Astrocyte (in vitro differentiated cells and primary cell): ENCODE measurements around the gene MOCS2. TPM values are rescaled to one million over a fixed set of nuclear protein-coding genes. Genes with fewer than 3 reads are reported as not detected.

Experiments used
- DNase-seq: peaks from one replicate; pipeline ENCODE4 v3.0.0-alpha.2; 2010; ENCODE audit warnings: low read depth
- FAIRE-seq: peaks from 2 replicates; lab custom pipeline; 2011; peaks lifted over from hg19 to GRCh38; lab: Jason Lieb, UNC
- H2AFZ ChIP-seq: 2 replicates; pipeline ENCODE4 v1.6.0; 2012; ENCODE audit warnings: low read depth, low read length, inconsistent platforms
- H3K27ac ChIP-seq: 2 replicates; pipeline ENCODE4 v1.5.1; 2011; ENCODE audit warnings: low read depth, low read length, inconsistent platforms
- H3K27me3 ChIP-seq: 2 replicates; pipeline ENCODE4 v1.6.0; 2011; ENCODE audit warnings: low read length, inconsistent platforms; ENCODE audit not compliant: insufficient read depth
- H3K36me3 ChIP-seq: 2 replicates; pipeline ENCODE4 v1.5.1; 2011; ENCODE audit warnings: low read length, inconsistent platforms; ENCODE audit not compliant: insufficient read depth
- H3K4me1 ChIP-seq: 2 replicates; pipeline ENCODE4 v1.5.1; 2011; ENCODE audit warnings: low read length, inconsistent platforms; ENCODE audit not compliant: insufficient read depth
- H3K4me2 ChIP-seq: 2 replicates; pipeline ENCODE4 v1.6.0; 2012; ENCODE audit warnings: low read length, inconsistent platforms
- H3K4me3 ChIP-seq: 2 replicates; pipeline ENCODE4 v1.5.1; 2011; ENCODE audit warnings: low read depth, mild to moderate bottlenecking, low read length, inconsistent platforms; ENCODE audit not compliant: insufficient read depth
- H3K79me2 ChIP-seq: 2 replicates; pipeline ENCODE4 v1.6.0; 2012; ENCODE audit warnings: mild to moderate bottlenecking, low read length, inconsistent platforms; ENCODE audit not compliant: insufficient read depth
- H3K9ac ChIP-seq: 2 replicates; pipeline ENCODE4 v1.6.0; 2012; ENCODE audit warnings: mild to moderate bottlenecking, low read length, inconsistent platforms
- H3K9me3 ChIP-seq: 2 replicates; pipeline ENCODE4 v1.5.1; 2012; ENCODE audit warnings: low read depth, mild to moderate bottlenecking, low read length, inconsistent platforms; ENCODE audit not compliant: insufficient read depth
- H4K20me1 ChIP-seq: 2 replicates; pipeline ENCODE4 v1.6.0; 2012; ENCODE audit warnings: low read length, inconsistent platforms; ENCODE audit not compliant: insufficient read depth
- H3K27ac Mint-ChIP-seq: one replicate; pipeline ENCODE4 v1.8.0; 2021; ENCODE audit warnings: mild to moderate bottlenecking, mixed read lengths; ENCODE audit not compliant: unreplicated experiment
- H3K27me3 Mint-ChIP-seq: one replicate; pipeline ENCODE4 v1.8.0; 2021; ENCODE audit warnings: low read depth, mixed read lengths; ENCODE audit not compliant: unreplicated experiment
- H3K36me3 Mint-ChIP-seq: one replicate; pipeline ENCODE4 v1.8.0; 2021; ENCODE audit warnings: low read depth, mixed read lengths; ENCODE audit not compliant: unreplicated experiment
- H3K4me1 Mint-ChIP-seq: one replicate; pipeline ENCODE4 v1.8.0; 2021; ENCODE audit warnings: low read depth, mixed read lengths; ENCODE audit not compliant: unreplicated experiment
- H3K4me3 Mint-ChIP-seq: one replicate; pipeline ENCODE4 v1.8.0; 2021; ENCODE audit warnings: mild to moderate bottlenecking, moderate library complexity, mixed read lengths; ENCODE audit not compliant: unreplicated experiment
- H3K9me3 Mint-ChIP-seq: one replicate; pipeline ENCODE4 v1.8.0; 2021; ENCODE audit warnings: mild to moderate bottlenecking, mixed read lengths; ENCODE audit not compliant: unreplicated experiment
- CTCF ChIP-seq: IDR thresholded peaks from 2 replicates; pipeline ENCODE4 v1.5.1; 2011; ENCODE audit warnings: low read depth, mild to moderate bottlenecking, inconsistent platforms, low read length, moderate library complexity; ENCODE audit not compliant: insufficient read depth
- EZH2 ChIP-seq: IDR thresholded peaks from 2 replicates; pipeline ENCODE4 v1.6.1; 2012; ENCODE audit warnings: mild to moderate bottlenecking, low read length, inconsistent platforms; ENCODE audit not compliant: insufficient read depth
- total RNA-seq: library from RNA; stranded (reverse); gene quantifications from 2 replicates; pipeline ENCODE4 v1.2.1, GENCODE V29; 2021

Gene MOCS2
- total RNA-seq, 1 donor from 2014 or later, result 42.7 TPM

DNA sequence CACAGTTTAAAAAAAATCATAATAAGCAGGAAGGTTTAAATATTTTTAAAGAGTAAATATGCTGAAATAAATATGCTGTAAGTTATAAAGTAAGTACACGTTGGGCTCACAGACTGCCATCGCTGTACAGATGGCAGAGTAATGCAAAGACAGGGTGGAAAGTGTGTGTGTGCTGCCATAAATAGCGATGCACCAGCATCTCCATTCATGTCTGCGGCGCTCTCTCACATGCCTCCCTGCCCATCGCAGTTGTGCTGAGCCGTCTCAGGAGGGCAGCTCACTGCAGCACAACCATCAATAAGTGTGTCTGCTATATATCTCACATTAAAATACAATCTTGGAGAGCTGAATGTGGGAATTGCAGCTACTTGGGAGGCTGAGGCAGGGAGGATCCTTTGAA lies 14.3 kb downstream of the MOCS2 start:
- no peaks in the 10 kb centered on the region for H3K79me2 ChIP-seq
- H3K4me1 ChIP-seq, result peaks cover 6% of the 10 kb centered on the region
- TF ChIP-seq CTCF, result no peak
- no peak for TF ChIP-seq EZH2

DNA sequence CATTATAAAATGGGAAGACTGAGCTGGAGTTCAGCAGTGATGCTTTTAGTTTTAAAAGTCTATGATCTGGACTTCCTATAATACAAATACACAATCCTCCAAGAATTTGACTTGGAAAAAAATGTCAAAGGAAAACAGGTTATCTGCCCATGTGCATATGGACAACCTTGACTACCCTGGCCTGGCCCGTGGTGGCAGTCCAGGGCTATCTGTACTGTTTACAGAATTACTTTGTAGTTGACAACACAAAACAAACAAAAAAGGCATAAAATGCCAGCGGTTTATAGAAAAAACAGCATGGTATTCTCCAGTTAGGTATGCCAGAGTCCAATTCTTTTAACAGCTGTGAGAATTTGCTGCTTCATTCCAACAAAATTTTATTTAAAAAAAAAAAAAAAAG lies 17.3 kb downstream of the MOCS2 start:
- Histone ChIP-seq H3K79me2 (no peaks in the 10 kb centered on the region), H3K4me3 (no peak overlapping the region), H4K20me1 (no peaks in the 10 kb centered on the region), H3K4me2 (no peak overlapping the region), H3K27ac (no peak overlapping the region), H3K9ac (no peak overlapping the region), H2AFZ (no peak overlapping the region), H3K27me3 (no peaks in the 10 kb centered on the region), H3K9me3 (no peaks in the 10 kb centered on the region), H3K36me3 (peaks cover 25% of the 10 kb centered on the region), H3K4me1 (peaks cover 6% of the 10 kb centered on the region)
- TF ChIP-seq EZH2, result no peak
- no peak for TF ChIP-seq CTCF
- FAIRE-seq, result no peak
- DNase-seq, result no peak
- H3K27ac Mint-ChIP-seq, result peak overlapping the region; percentile 34
- H3K9me3 Mint-ChIP-seq, result no peaks in the 10 kb centered on the region
- H3K27me3 Mint-ChIP-seq, result no peaks in the 10 kb centered on the region
- H3K4me1 Mint-ChIP-seq, result peaks cover 12% of the 10 kb centered on the region
- no peak overlapping the region for H3K4me3 Mint-ChIP-seq
- peaks cover 2% of the 10 kb centered on the region for H3K36me3 Mint-ChIP-seq

More for the DNA sequence above, 14.3 kb downstream of the MOCS2 start:
- Histone ChIP-seq H3K4me3 (no peak overlapping the region), H3K9me3 (no peaks in the 10 kb centered on the region), H3K4me2 (no peak overlapping the region), H2AFZ (no peak overlapping the region), H4K20me1 (no peaks in the 10 kb centered on the region), H3K27me3 (no peaks in the 10 kb centered on the region), H3K9ac (no peak overlapping the region), H3K36me3 (peaks cover 32% of the 10 kb centered on the region), H3K27ac (no peak overlapping the region)
- Mint-ChIP-seq H3K4me3 (no peak overlapping the region), H3K36me3 (peaks cover 2% of the 10 kb centered on the region), H3K27me3 (no peaks in the 10 kb centered on the region), H3K4me1 (peaks cover 30% of the 10 kb centered on the region), H3K27ac (no peak overlapping the region), H3K9me3 (no peaks in the 10 kb centered on the region)
- FAIRE-seq, result no peak
- no peak for DNase-seq

GRCh38 chr5:53091289-53091688 lies 18.3 kb downstream of the MOCS2 start:
- peaks cover 12% of the 10 kb centered on the region for H3K4me1 Mint-ChIP-seq

More at GRCh38 chr5:53091289-53091688, 18.3 kb downstream of the MOCS2 start:
- Histone ChIP-seq H3K9ac (no peak overlapping the region), H3K79me2 (no peaks in the 10 kb centered on the region), H3K27ac (no peak overlapping the region), H3K4me2 (no peak overlapping the region), H3K4me3 (no peak overlapping the region), H3K9me3 (no peaks in the 10 kb centered on the region), H3K27me3 (no peaks in the 10 kb centered on the region), H4K20me1 (no peaks in the 10 kb centered on the region), H3K36me3 (peaks cover 22% of the 10 kb centered on the region), H2AFZ (no peak overlapping the region), H3K4me1 (peaks cover 6% of the 10 kb centered on the region)
- Mint-ChIP-seq H3K27ac (no peak overlapping the region), H3K27me3 (no peaks in the 10 kb centered on the region), H3K4me3 (no peak overlapping the region), H3K36me3 (no peaks in the 10 kb centered on the region), H3K9me3 (no peaks in the 10 kb centered on the region)
- DNase-seq, result peak; percentile 48
- TF ChIP-seq EZH2 (no peak), CTCF (peak; percentile 2)
- FAIRE-seq, result no peak
